GM21423 (cell line): ENCODE measurements around the gene ARHGAP10.

ENCODE experiments used
- ATAC-seq: cut with Tn5 transposase; IDR thresholded peaks from one replicate; pipeline ENCODE4 v1.9.1; 2021; ENCODE audit warnings: mild to moderate bottlenecking, moderate library complexity; ENCODE audit not compliant: unreplicated experiment

ARHGAP10 gene

DNA sequence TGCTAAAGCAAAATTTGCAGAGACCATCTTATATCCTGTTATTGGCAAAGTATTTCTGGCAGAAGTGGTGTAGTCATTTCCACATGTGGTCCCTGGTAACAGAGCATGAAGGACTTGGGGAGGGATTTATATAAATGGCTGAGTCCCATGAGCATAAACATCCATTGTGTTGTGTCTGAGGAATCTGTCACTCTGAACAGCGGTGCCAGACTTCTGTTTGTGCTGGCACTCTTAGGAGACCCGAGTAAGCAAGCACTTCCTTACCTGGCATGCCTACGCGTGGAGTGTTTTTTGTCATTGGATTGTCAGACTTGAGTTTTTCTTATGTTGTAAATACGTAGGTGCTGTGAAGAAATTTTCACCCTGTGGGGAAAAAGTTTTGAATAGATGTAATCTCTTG is 285.9 kb downstream of the ARHGAP10 start:
- ATAC-seq: no peak

DNA sequence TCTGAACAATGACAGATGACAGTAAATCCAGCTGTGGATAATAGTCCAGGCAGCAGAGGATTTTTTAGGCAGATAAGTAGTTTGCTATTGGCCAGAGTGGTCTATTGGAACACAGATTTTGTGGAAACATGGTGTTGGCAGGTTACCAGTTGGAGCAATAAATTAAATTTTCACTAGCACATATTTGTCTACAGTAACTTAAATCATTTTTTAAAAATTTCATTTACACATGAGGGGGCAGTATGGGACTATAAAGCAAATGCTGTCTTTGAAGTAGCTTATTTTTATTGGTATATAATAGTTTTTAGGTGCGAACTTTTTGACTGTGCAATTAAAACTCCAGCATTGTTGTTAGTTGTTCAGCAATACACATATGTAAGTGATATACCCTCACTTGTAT is 289.8 kb downstream of the ARHGAP10 start:
- ATAC-seq: no peak

DNA sequence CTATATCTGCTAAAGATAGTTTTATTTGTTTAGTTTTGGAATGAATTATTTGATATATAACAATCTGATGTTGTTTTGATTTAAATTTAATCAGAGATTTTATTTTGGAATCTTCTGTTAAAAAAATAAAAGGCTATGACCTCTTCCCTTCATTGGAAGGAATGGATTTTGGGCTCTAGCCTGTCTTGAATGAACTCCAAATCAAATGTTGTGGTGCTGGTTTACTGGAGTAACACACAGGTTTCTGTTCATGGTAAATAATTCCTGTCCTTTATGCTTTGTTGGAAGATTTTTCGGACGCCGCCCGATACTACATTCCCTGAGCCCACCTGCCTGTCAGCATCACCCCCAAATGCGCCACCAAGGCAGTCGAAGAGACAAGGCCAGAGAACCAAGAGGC is 291.1 kb downstream of the ARHGAP10 start:
- ATAC-seq: no peak

DNA sequence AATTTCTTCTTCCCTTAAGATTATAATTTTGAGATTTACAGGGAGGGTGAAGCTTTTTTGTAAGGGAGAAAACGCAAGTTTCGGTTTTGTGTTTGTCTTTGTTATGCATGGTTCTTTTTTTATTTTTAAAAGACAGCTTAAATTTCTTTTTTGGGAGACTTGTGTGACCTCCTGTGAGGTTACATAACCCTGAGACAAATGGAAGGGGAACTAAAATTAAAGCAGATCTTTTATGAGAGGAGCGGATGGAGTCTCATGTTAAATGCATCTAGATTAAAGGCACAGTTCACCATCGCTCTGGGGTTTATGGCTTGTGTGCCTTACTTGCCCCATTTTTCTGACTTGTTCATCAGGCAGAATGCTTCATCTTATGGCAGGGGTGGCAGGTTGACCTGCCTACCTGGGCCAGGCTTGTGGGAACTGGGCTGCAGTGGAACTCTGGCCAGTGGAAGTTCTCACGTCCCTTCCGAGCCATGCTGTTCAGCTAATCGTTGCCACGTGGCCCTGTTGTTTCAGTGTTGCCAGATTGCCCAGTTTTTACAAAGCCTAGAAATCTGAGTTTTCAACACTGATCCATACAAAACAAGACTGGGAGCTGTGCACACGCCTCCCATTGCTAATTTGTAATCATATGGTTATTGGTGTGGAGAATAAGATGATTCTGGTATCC is 291.8 kb downstream of the ARHGAP10 start:
- no peak for ATAC-seq

DNA sequence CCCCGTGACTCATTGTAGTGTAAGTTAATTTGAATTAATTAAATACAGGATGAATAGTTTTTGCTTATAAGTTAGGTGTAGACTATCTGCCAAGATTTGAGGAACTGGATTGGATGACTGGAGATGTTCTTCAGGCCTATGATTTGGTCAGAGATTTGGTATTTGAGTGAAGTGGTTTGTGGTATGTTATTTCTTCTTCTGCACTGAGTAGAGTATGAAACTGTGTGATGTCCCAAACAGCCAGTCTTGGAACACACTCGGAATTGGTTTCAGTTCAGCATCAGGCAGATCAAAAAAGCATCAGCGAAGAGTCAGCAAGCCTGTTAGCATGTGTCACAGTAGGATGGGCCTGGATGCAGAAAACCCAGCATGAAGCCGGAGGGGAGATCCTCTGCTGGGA is 294.1 kb downstream of the ARHGAP10 start:
- ATAC-seq: no peak

DNA sequence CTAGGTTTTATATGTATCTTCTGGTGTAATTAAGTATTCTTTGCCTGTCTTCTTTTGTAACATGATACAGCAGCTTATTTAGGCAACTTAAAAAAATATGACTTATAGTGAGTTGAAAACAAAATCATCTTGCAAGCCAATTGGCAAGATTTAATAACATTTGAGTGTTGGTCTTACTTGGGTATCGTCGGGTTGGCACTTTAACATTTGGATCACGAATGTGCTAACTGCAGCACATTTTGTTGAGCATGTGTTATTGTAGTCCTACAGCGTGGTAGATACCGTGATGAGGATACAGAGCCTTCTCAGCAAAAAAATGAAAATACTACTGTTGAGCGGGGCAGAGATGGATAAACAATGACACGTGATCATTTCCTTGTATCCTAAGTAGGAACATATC is 295.3 kb downstream of the ARHGAP10 start:
- no peak for ATAC-seq

DNA sequence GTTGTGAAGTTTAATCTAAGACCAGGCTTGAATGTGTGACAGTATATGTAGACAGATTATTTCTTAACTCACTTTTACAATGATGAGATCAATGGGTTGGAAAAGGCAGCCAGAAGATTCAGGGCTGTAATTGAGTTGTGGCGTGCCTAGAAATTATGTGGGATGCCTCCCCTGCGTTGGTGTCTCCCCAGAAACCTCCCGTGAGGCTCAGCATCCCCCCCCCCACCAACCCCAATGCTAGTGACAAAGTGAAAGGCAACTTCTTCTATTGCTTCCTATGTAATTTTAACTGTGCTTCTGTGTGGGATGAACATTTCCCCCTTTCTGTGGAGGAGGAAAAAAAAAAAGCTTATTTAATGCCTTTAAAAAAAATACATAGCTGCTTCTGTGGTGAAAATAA is 297.9 kb downstream of the ARHGAP10 start:
- no peak for ATAC-seq

DNA sequence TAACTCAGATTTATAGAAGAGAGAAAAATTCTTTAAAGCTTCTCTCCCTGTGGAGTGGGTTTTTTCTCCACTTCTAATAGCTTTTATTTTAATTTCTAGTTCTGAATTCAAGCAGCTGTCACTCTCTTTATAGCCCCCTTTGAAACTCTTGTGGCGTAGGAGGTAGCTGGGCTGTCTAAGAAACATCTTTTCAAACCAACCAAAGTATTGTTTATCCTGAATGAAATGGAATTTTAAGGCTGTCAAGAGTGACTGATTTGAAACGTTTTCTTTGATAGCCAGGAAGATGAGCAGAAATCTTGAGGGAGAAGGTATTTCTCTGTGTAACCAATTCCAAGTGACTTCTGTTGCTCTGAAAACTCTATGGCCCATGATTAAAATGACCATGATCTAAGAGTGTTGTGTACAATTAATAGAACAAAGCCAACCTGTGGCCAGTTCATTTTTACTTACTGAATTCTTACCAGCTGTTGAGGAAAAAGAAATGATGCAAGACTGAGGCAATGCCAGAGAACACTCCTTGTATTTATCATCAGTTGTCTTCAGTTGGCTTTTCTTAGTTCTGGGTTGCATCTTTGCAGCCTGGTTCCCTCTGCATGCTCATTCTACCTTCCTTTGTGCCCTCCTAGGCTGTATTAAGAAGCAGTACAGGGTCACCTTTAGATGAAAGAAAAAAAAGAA is 298.4 kb downstream of the ARHGAP10 start:
- no peak for ATAC-seq

DNA sequence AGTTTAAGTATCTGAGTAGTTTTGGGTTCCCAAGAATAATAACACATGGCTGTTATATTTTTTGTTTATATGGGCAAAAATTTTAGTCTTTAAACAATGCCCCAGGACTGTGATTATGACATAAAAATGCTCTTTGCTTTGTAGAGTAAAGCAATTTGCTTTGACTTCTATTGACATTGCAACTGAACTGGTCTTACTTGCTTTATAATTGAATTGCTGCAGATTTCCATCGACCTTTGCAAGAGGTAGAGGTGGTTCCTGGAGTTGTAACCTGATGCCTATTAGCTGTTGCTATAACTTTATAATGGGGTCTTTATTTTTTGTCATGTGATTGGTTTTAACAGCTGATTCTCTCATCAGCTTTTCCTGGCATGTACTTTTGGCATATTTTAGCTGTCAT is 302.9 kb downstream of the ARHGAP10 start:
- no peak for ATAC-seq

DNA sequence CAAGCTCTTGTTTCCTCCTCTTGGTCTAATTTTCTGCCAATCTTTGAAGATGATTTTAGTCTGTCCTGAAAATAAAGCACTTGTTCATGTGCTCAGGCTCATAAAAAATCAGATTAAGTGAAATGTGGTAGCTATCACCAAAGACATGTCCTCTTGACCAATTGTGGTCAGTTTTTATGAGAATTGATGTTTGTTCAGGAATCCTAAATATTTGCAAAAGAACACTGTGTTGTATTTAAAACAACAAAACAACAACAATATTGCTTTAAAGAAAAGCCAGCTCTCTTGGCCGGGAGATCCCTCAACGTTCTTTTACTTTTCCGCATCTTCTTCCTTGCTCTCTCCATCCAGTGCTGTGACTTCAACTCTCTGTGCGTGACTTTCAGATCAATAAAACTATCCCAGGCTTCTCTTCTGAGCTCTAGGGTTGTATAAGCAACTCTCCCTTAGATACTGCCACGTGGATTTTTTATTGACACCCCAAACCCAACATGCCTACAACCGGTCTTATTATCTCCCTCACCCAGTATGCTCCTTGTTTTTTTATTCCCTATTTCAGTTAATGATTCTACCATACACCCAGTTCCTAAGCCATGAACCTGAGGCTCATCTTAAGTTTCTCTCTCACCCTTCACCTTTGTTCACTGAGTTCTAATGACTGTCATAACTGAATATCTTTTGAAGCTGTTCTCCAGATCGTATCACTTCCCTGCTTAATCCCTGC is 309.9 kb downstream of the ARHGAP10 start:
- no peak for ATAC-seq

DNA sequence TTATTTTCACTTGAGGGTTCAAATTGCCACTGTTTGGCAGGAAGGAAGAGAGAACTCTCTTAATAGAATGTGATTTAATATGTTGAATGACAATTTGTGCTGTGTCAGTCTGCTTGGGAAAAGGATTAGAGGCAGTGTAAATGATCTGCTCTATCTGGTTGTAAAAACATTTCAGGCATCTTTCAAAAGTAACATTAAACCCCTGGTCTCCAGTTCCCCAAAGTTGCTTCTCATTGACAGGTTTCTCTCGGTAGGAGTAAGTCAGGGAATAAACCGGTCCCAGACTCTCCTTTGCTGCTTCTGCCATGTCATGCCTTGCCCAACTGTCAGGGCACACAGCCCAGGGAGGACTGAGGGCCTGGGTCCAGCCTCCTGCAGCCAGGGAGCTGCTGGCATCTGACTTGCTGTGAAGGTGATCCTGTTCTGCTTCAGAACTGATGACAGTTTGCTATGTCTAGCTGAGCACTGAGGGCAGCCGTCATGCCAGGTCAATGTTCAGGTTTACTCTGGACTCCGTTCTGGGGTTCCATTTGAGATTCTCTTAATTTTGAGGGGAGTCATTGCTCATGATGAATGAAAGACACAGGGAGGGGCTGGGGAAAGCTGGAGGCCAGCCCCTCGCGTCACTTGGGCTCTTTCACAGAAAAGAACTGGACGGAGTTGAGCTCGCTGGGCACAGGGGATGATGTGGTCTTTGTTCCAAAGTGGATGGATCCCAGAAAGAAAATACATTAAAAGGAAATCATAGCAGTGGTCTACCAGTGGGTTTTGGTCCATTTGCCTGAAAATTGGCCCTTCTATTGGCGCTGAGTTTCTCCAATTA is 312.4 kb downstream of the ARHGAP10 start:
- no peak for ATAC-seq

DNA sequence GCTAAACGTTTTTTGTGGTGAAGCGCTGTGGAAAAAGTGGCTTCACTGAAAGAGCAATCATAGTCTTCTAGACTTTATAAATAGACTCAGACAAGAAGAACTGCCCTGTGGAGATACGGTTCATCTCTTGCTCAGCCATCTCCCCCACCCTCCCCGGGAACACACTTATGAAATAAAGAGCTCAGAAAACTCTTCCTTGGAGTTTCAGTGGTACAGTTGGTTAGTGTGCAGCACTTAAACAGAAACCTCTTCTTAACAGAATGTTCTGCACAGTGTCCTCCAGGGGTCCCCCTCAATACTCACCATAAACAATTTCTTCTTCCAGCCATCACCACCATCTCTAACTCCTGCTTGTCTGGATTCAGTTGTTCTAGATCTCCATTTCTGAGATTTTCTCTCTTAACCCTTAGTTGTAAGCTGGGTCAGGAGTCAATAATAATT is 313.0 kb downstream of the ARHGAP10 start:
- peak; percentile 96 for ATAC-seq

DNA sequence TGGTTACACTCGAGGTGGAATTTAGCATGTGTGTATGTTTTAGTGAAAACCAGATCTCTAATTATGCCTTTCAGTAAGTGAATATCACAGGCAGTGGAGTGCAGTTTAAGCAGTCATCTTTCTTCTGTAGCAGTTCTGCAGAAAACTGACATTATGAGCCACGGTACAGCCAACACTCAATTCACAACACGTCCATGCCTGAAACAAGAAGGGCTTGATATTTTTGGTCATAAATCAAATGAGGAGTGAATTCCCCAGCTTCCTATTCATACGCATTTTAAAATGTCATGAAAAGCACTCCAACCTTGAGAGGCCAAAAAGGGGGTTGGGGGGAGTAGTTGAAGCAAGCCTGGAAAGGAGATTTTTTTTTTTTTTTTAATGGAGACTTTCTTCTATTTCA is 316.7 kb downstream of the ARHGAP10 start:
- no peak for ATAC-seq

DNA sequence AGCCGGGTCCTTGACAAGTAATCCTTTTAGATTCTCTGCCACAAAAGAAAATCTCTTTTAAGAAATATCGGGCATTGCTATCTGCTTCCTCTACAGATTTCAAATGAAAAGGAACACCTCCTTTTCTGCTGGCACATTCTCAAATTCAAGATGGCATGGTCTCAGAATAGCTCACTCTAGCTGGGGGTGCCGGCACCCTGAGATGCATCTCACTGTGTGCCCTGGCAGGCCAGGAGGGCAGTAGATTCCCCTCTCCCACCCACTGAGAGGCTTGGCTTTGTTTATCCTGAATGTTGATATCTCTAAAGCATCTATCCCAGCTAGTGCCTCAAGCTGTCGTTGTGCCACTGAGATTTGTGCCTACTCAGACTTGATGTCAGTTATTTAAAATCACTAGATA is 319.5 kb downstream of the ARHGAP10 start:
- no peak for ATAC-seq

DNA sequence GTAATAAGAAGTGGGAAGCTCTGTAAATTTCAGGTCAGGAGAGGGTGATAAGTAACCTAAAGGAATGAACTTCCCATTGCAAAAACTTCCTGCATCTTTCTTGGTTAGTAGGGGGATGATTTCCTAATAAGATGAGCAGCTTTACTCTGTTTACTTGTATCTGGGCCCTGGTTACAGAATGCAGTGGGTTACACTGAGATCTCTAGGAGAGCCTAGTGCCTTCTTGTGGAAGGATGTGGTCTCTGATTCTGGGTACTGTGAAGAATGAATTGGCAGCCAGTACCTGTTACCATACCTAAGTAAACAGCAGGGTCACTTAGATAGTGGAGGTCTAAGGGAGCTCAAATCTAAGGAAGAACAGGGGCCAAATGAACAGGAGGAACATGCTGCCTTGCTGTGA is 320.6 kb downstream of the ARHGAP10 start:
- no peak for ATAC-seq

DNA sequence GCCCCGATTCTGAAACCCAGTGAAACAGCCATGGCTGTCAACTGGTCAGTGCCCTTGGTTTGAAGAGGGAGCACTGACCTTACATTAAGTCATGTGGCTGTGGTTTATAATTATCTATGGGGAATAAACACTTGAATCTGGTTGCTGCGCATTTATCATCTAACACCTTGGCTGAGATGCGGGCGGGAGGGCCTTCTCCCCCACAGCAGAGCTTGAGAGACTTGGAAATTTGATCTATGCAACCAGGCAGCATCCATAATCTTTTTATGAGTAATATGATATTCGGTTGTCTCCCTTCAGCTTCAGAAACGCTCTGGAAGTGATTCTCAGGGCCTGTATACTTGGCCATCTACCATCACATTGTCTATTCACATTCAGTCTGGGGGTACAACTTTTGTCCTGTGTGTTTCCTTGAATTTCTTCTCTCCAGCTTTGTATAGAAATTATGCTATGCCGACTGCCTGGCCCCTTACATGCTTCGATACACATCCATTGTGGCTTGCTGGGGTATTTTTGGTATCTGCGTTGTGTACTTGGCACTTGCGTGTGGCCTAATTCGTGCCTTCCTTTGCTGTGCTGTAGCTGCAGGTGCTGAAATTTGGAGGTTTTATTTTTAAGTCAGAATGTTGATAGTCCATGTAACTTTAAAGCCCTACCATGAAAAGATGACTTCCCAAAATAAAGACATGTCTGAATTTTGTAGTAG is 321.6 kb downstream of the ARHGAP10 start:
- no peak for ATAC-seq

DNA sequence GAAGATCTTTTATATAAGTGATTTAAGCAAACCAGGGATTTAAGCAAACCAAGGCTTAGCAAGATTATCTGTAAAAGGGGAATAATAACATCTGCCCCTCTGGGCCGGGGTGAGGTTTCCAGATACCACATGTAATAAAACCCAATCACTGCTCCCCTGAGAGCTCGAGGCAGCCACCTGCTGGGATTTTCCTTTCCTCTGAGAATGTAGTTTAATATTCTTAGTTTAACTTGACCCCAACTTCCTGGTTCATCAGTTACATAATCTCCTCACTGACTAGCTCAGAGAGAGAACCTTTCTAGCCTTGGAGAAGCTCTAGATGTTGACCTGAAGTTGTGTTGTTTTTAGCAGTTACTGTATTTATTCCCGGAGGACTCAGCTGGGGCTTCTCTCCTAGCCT is 322.4 kb downstream of the ARHGAP10 start:
- no peak for ATAC-seq

DNA sequence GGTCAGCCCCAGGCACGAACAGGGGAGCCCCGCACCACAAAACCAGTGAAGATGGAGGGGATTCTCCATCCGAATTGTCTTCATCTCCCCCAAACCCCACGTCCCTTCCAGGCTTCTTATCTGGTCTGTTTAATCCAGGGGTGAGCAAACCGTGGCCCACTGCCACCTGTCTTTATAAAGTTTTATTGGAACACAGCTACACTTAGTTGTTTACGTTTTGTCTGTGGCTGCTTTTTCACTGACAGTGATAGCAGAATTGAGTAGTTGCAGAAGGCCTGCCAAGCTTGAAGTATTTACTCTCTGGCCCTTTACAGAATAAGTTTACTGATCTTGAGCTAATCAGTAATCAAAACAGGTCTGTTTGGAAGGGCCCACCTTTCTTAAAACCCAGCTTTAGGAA is 324.0 kb downstream of the ARHGAP10 start:
- ATAC-seq: peak; percentile 24

DNA sequence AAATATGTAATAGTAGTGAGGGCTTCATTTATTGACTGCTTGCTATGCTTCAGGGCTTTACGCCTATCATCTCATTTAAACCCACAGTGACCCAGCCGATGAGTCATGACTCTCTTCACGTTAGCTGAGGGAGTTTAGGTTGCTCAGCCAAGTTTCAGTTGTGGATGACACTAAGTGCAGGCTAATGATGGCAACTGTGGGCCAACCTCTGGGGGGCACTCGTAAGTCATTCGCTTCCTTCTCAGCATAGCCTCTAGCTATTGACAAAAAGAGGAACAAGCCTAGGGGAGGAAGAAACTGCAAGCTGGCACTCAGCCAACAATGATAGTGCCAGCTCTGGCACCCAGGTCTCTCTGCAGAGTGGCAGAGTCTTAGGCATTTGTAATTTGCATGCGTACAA is 325.0 kb downstream of the ARHGAP10 start:
- peak; percentile 83 for ATAC-seq

DNA sequence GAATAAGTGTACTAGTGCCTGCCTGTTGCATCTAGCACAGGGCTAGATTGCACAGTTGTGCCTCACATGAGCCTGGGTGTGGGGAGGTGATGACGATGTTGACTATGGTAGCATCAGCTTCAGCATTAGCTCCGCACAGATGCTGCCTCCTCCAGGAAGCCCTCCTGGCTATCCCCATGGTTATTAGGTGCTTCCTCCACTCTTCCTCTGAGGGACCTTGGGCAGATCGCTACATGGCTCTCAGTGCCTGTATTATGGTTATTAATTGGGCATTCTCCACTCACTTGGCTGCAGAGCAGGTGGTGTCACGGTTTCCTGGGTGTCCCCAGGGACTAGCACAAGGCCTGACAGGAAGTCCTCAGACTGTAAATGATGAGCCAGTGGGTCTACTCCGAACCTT is 325.6 kb downstream of the ARHGAP10 start:
- peak; percentile 45 for ATAC-seq
